ENCODE results near the gene FBH1.

FBH1 gene

GRCh38 chr10:5917305-5917704 is 27.3 kb downstream of the FBH1 start:
- no peak for TF ChIP-seq CTCF (IDR thresholded peaks at IDR 0.05; ENCODE audit: insufficient read depth, low read depth, low read length, missing control alignments)
- H3K4me3 ChIP-seq (ENCODE audit: low read length) = no peak overlapping the region
- DNase-seq (ENCODE audit: low read depth) = no peak

GRCh38 chr10:5918763-5919162 is 28.7 kb downstream of the FBH1 start:
- TF ChIP-seq CTCF (IDR thresholded peaks at IDR 0.05; ENCODE audit: insufficient read depth, low read depth, low read length, missing control alignments) = no peak
- H3K4me3 ChIP-seq (ENCODE audit: low read length) = no peak overlapping the region
- DNase-seq (ENCODE audit: low read depth) = no peak

- no peak overlapping the region for H3K4me3 ChIP-seq (ENCODE audit: low read length)
- DNase-seq (ENCODE audit: low read depth) = no peak
- no peak for TF ChIP-seq CTCF (IDR thresholded peaks at IDR 0.05; ENCODE audit: insufficient read depth, low read depth, low read length, missing control alignments)
Observed at GRCh38 chr10:5919568-5919967, 29.5 kb downstream of the FBH1 start.

- no peak for TF ChIP-seq CTCF (IDR thresholded peaks at IDR 0.05; ENCODE audit: insufficient read depth, low read depth, low read length, missing control alignments)
- no peak overlapping the region for H3K4me3 ChIP-seq (ENCODE audit: low read length)
- DNase-seq (ENCODE audit: low read depth) = peak; percentile 33
Observed at GRCh38 chr10:5921746-5922145, 31.7 kb downstream of the FBH1 start.

GRCh38 chr10:5924889-5925288 is 34.8 kb downstream of the FBH1 start:
- DNase-seq (ENCODE audit: low read depth) = no peak
- no peak overlapping the region for H3K4me3 ChIP-seq (ENCODE audit: low read length)
- no peak for TF ChIP-seq CTCF (IDR thresholded peaks at IDR 0.05; ENCODE audit: insufficient read depth, low read depth, low read length, missing control alignments)

- no peak for DNase-seq (ENCODE audit: low read depth)
- no peak overlapping the region for H3K4me3 ChIP-seq (ENCODE audit: low read length)
- TF ChIP-seq CTCF (IDR thresholded peaks at IDR 0.05; ENCODE audit: insufficient read depth, low read depth, low read length, missing control alignments) = no peak
Observed at GRCh38 chr10:5927306-5927705, 37.3 kb downstream of the FBH1 start.

GRCh38 chr10:5929442-5929841 is 39.4 kb downstream of the FBH1 start:
- TF ChIP-seq CTCF (IDR thresholded peaks at IDR 0.05; ENCODE audit: insufficient read depth, low read depth, low read length, missing control alignments) = no peak
- H3K4me3 ChIP-seq (ENCODE audit: low read length) = no peak overlapping the region

More at GRCh38 chr10:5929442-5929841, 39.4 kb downstream of the FBH1 start:
- no peak for DNase-seq (ENCODE audit: low read depth)

Data from epithelial cell of esophagus (primary cell).